ENCODE results near the gene PDIA6.

DNA sequence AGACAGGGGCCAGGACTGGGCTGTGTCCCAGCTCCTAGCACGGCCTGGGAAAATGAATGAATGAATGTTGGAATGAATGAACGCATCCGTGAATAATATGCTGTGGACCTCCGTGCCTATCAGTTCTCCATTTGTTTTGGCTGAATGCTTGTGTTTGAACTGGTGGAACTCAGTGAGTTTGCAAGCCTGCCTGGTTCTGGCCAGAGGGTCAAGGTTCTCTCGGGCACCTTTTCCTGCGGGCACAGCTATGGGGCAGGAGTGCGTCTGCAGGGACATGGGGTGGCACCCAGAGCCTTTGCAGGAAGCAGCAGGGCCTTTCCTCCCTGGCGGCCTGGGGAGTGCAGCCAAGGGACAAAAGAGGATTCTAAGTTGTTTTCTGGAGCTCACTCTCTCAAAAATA lies 17.6 kb upstream of the PDIA6 start:
- TF ChIP-seq, protein P1, sequence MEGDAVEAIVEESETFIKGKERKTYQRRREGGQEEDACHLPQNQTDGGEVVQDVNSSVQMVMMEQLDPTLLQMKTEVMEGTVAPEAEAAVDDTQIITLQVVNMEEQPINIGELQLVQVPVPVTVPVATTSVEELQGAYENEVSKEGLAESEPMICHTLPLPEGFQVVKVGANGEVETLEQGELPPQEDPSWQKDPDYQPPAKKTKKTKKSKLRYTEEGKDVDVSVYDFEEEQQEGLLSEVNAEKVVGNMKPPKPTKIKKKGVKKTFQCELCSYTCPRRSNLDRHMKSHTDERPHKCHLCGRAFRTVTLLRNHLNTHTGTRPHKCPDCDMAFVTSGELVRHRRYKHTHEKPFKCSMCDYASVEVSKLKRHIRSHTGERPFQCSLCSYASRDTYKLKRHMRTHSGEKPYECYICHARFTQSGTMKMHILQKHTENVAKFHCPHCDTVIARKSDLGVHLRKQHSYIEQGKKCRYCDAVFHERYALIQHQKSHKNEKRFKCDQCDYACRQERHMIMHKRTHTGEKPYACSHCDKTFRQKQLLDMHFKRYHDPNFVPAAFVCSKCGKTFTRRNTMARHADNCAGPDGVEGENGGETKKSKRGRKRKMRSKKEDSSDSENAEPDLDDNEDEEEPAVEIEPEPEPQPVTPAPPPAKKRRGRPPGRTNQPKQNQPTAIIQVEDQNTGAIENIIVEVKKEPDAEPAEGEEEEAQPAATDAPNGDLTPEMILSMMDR (IDR thresholded peaks at IDR 0.05; ENCODE audit: low read depth, low read length), result no peak
- no peak for TF ChIP-seq EZH2phosphoT487 (IDR thresholded peaks at IDR 0.05; ENCODE audit: low read depth)

All from OCI-LY3 (cell line).